B cell (primary cell): ENCODE data around the gene PSPC1. TPM values are rescaled to one million over a fixed set of nuclear protein-coding genes. Genes with fewer than 3 reads are reported as not detected.

Source experiments
- ATAC-seq: fragments of 200-7000 bp; cut with Tn5 transposase; one replicate; pipeline ENCODE4 v1.10.0; 2021; ENCODE audit warnings: low read depth, mild to moderate bottlenecking, moderate number of reproducible peaks, moderate library complexity
- CTCF ChIA-PET: fragments of 350-600 bp; sonication (Branson Sonifier 250); formaldehyde crosslinking; loops from one replicate; lab custom pipeline; 2021; ENCODE audit warnings: antibody characterized with exemption, inconsistent platforms; lab: Charles Lee
- POLR2A ChIA-PET: fragments of 350-600 bp; sonication (Branson Sonifier 250); formaldehyde crosslinking; loops from one replicate; lab custom pipeline; 2021; ENCODE audit warnings: antibody characterized with exemption; lab: Charles Lee
- DNase-seq: peaks from one replicate; pipeline ENCODE4 v3.0.0; 2013
- H2AFZ ChIP-seq: 2 replicates; pipeline ENCODE4 v1.6.1; 2012; ENCODE audit warnings: mild to moderate bottlenecking, low read depth, low read length; ENCODE audit not compliant: insufficient read depth, poor library complexity, severe bottlenecking
- H3K27ac ChIP-seq, 2 donors: 1 replicate in 1 of 2; 2 replicates in 1 of 2; pipeline ENCODE4 v1.5.1; 2012 to 2013; ENCODE audit warnings: low read length in 2 of 2, mild to moderate bottlenecking in 2 of 2, moderate library complexity in 1 of 2
- H3K27me3 ChIP-seq, 4 experiments: fragments of 200-600 bp in 1 of 4; sonication (generic) in 1 of 4; replicated peaks in 1 of 4; 1 replicate in 2 of 4; 2 replicates in 2 of 4; pipeline versions ENCODE4 v1.6.1 to v1.7.0; 2013 to 2016; ENCODE audit warnings: low read length in 3 of 4, mild to moderate bottlenecking in 2 of 4, mixed read lengths in 1 of 4, moderate library complexity in 1 of 4; ENCODE audit not compliant: insufficient read depth in 4 of 4, control insufficient read depth in 3 of 4; ENCODE audit errors: control extremely low read depth in 1 of 4
- H3K36me3 ChIP-seq, 2 experiments: replicated peaks in 1 of 2; 1 replicate in 1 of 2; 2 replicates in 1 of 2; pipeline versions ENCODE4 v1.6.1 to v1.7.1; 2013; ENCODE audit warnings: low read length in 1 of 2; ENCODE audit not compliant: insufficient read depth in 2 of 2, control insufficient read depth in 1 of 2; ENCODE audit errors: control extremely low read depth in 1 of 2, extremely low read depth in 1 of 2
- H3K4me1 ChIP-seq, 2 donors: fragments of 200-600 bp in 1 of 2; sonication (generic) in 1 of 2; 1 replicate in 1 of 2; 2 replicates in 1 of 2; pipeline versions ENCODE4 v1.5.1 to v1.6.1; 2013 to 2017; ENCODE audit warnings: low read length in 2 of 2; ENCODE audit not compliant: control insufficient read depth in 2 of 2, insufficient read depth in 2 of 2
- H3K4me2 ChIP-seq: replicated peaks from 2 replicates; pipeline ENCODE3; 2012; ENCODE audit warnings: mild to moderate bottlenecking, low read depth, low read length; ENCODE audit not compliant: poor library complexity, severe bottlenecking
- H3K4me3 ChIP-seq, 5 experiments: fragments of 200-600 bp in 1 of 5; sonication (generic) in 1 of 5; 1 replicate in 3 of 5; 2 replicates in 2 of 5; pipeline versions ENCODE4 v1.5.1 to v1.7.0; 2011 to 2016; ENCODE audit warnings: low read length in 4 of 5, mild to moderate bottlenecking in 4 of 5, low read depth in 2 of 5, control low read depth in 1 of 5, moderate library complexity in 1 of 5; ENCODE audit not compliant: insufficient read depth in 1 of 5; ENCODE audit errors: control extremely low read depth in 1 of 5, extremely low read depth in 1 of 5
- H3K79me2 ChIP-seq: fragments of 200-600 bp; sonication (generic); one replicate; pipeline ENCODE4 v1.6.0; 2016; ENCODE audit warnings: low read length; ENCODE audit not compliant: control insufficient read depth, insufficient read depth
- H3K9ac ChIP-seq: fragments of 200-600 bp; sonication (generic); 2 replicates; pipeline ENCODE4 v1.6.1; 2017; ENCODE audit warnings: mild to moderate bottlenecking, low read length, moderate library complexity
- H3K9me3 ChIP-seq, 3 donors: one replicate each; pipeline versions ENCODE4 v1.6.1 to v1.7.1; 2013; ENCODE audit warnings: low read length in 2 of 3; ENCODE audit not compliant: control insufficient read depth in 2 of 3, insufficient read depth in 1 of 3; ENCODE audit errors: control extremely low read depth in 1 of 3
- H4K20me1 ChIP-seq: 2 replicates; pipeline ENCODE4 v1.6.0; 2012; ENCODE audit warnings: mild to moderate bottlenecking, low read length; ENCODE audit not compliant: insufficient read depth, control insufficient read depth, poor library complexity, severe bottlenecking
- H3K27ac Mint-ChIP-seq: one replicate; pipeline ENCODE4 v1.8.0; 2021; ENCODE audit warnings: mixed read lengths
- H3K27me3 Mint-ChIP-seq: one replicate; pipeline ENCODE4 v1.8.0; 2021; ENCODE audit warnings: mixed read lengths
- H3K4me1 Mint-ChIP-seq: one replicate; pipeline ENCODE4 v1.8.0; 2021; ENCODE audit warnings: mixed read lengths
- H3K4me3 Mint-ChIP-seq: one replicate; pipeline ENCODE4 v1.8.0; 2021; ENCODE audit warnings: mixed read lengths
- H3K9me3 Mint-ChIP-seq: one replicate; pipeline ENCODE4 v1.8.0; 2022; ENCODE audit warnings: mixed read lengths; ENCODE audit not compliant: insufficient read depth
- EZH2 ChIP-seq: IDR thresholded peaks from 2 replicates; pipeline ENCODE4 v1.6.1; 2012; ENCODE audit warnings: borderline replicate concordance, low read depth, mild to moderate bottlenecking, moderate library complexity, low read length; ENCODE audit not compliant: insufficient read depth, poor library complexity, severe bottlenecking
- WGBS: methylation state at CpG from one replicate; pipeline ENCODE4 v1.1.5; 2013; ENCODE audit warnings: missing lambda C conversion rate; ENCODE audit not compliant: insufficient coverage; 5-methylcytosine and 5-hydroxymethylcytosine counted together
- intact Hi-C: fragments of 100-400 bp; cut with micrococcal nuclease; formaldehyde crosslinking; loops from one replicate; pipeline ENCODE4 v1.10.0; 2022
- polyA plus RNA-seq: library from polyadenylated mRNA; depleted of rRNA; stranded (reverse); fragments of >200 nt; gene quantifications from 2 replicates; pipeline ENCODE4 v1.2.3, GENCODE V29; 2012
- total RNA-seq, 2 donors: library from RNA; stranded (reverse); fragments of 120-200 nt in 1 of 2; gene quantifications; 1 replicate in 1 of 2; 2 replicates in 1 of 2; pipeline versions ENCODE4 v1.2.3 to v1.2.4, GENCODE V29; 2013 to 2022
- TF ChIP-seq, protein P1 (sequence below): fragments of 200-600 bp; IDR thresholded peaks from one replicate; pipeline ENCODE4 v1.8.0; 2022; ENCODE audit warnings: antibody characterized with exemption, mild to moderate bottlenecking

Gene PSPC1
- total and polyA plus RNA-seq, 2 donors (not counting 1 experiment from before 2014, with no cell fraction given): 55.3 to 121 TPM

DNA sequence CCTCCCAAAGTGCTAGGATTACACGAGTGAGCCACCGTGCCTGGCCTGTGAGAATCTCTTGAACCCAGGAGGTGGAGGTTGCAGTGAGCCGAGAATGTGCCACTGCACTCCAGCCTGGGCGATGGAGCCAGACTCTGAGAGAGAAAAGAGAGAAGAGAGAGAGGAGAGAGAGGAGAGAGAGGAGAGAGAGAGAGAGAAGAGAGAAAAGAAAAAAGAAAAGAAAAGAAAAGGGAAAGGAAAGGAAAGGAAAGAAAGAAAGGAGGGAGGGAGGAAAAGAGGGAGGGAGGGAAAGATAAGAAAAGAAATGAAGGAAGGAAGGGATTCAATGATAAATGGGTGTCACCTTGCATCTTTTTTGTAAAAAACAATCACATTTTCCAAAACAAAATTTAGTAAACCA is 23.0 kb upstream of the PSPC1 start:
- no peaks in the 10 kb centered on the region for H3K9me3 Mint-ChIP-seq
- H3K4me1 Mint-ChIP-seq: no peaks in the 10 kb centered on the region
- no peaks in the 10 kb centered on the region for H4K20me1 ChIP-seq
- H3K4me1 ChIP-seq: no peaks in the 10 kb centered on the region
- no peak overlapping the region for H3K4me2 ChIP-seq
- no peak for TF ChIP-seq EZH2
- TF ChIP-seq, protein P1, sequence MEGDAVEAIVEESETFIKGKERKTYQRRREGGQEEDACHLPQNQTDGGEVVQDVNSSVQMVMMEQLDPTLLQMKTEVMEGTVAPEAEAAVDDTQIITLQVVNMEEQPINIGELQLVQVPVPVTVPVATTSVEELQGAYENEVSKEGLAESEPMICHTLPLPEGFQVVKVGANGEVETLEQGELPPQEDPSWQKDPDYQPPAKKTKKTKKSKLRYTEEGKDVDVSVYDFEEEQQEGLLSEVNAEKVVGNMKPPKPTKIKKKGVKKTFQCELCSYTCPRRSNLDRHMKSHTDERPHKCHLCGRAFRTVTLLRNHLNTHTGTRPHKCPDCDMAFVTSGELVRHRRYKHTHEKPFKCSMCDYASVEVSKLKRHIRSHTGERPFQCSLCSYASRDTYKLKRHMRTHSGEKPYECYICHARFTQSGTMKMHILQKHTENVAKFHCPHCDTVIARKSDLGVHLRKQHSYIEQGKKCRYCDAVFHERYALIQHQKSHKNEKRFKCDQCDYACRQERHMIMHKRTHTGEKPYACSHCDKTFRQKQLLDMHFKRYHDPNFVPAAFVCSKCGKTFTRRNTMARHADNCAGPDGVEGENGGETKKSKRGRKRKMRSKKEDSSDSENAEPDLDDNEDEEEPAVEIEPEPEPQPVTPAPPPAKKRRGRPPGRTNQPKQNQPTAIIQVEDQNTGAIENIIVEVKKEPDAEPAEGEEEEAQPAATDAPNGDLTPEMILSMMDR: no peak
- H3K27me3 ChIP-seq: no peaks in the 10 kb centered on the region
- H3K9me3 ChIP-seq: no peaks in the 10 kb centered on the region
- no peak overlapping the region for H3K27ac Mint-ChIP-seq
- H3K27me3 Mint-ChIP-seq: no peaks in the 10 kb centered on the region
- no peak overlapping the region for H3K27ac ChIP-seq
- no peak overlapping the region for H3K9ac ChIP-seq
- H3K79me2 ChIP-seq: no peaks in the 10 kb centered on the region
- 100% methylated on average over 4 of the region's 4 CpGs for WGBS
- no peak for DNase-seq
- CTCF ChIA-PET: no interaction called here
- no peak for ATAC-seq
- H3K4me3 ChIP-seq: no peak overlapping the region
- H3K36me3 ChIP-seq: peaks cover 0 to 1% of the 10 kb centered on the region in 2 experiments
- POLR2A ChIA-PET: no interaction called here
- H3K4me3 Mint-ChIP-seq: no peak overlapping the region
- no peak overlapping the region for H2AFZ ChIP-seq
- intact Hi-C loops: no loop called here

GRCh38 chr13:19795956-19796355 is 13.2 kb upstream of the PSPC1 start:
- Histone ChIP-seq H3K9me3 (no peaks in the 10 kb centered on the region), H3K4me3 (no peak overlapping the region), H3K4me2 (no peak overlapping the region), H4K20me1 (no peaks in the 10 kb centered on the region), H3K36me3 (no peaks in the 10 kb centered on the region), H3K4me1 (no peaks in the 10 kb centered on the region), H3K27ac (no peak overlapping the region), H2AFZ (no peak overlapping the region), H3K79me2 (no peaks in the 10 kb centered on the region), H3K27me3 (no peaks in the 10 kb centered on the region), H3K9ac (no peak overlapping the region)
- POLR2A ChIA-PET: no interaction called here
- TF ChIP-seq, protein P1: no peak
- TF ChIP-seq EZH2: no peak
- DNase-seq (no peak), ATAC-seq (no peak)
- intact Hi-C loops: no loop called here
- Mint-ChIP-seq H3K27ac (no peak overlapping the region), H3K27me3 (no peaks in the 10 kb centered on the region), H3K9me3 (no peaks in the 10 kb centered on the region), H3K4me3 (no peak overlapping the region), H3K4me1 (peaks cover 1% of the 10 kb centered on the region)
- CTCF ChIA-PET: no interaction called here
- 98% methylated on average over 6 of the region's 7 CpGs for WGBS
